ENCODE results near the gene FAM171A1.
"Not testable (repeated sequence)": the region's sequence is repeated elsewhere in the genome, so short reads cannot be mapped to it uniquely, and the experiment has no call there.

FAM171A1 gene

GRCh38 chr10:15290671-15291070 is 80.4 kb downstream of the FAM171A1 start:
- no peak for DNase-seq (ENCODE audit: low read depth in 3 of 3)

- no peak for DNase-seq (ENCODE audit: low read depth in 3 of 3)
Measured at GRCh38 chr10:15290150-15290549, 80.9 kb downstream of the FAM171A1 start.

DNA sequence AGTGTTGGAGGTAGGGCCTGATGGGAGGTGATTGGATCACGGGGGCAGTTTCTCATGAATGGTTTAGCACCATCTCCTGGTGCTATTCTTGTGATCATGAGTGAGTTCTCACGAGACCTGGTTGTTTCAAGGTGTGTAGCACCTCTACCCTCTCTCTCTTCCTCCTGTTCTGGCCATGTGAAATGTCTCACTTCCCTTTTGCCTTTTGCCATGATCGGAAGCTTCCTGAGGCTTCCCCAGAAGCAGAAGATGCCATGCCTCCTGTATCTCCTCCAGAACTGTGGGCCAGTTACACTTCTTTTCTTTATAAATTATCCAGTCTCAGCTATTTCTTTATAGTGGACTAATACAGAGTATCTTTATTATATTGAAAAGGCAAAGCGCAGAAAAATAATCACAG is 90.1 kb downstream of the FAM171A1 start:
- DNase-seq (ENCODE audit: low read depth in 3 of 3) = no peak

DNA sequence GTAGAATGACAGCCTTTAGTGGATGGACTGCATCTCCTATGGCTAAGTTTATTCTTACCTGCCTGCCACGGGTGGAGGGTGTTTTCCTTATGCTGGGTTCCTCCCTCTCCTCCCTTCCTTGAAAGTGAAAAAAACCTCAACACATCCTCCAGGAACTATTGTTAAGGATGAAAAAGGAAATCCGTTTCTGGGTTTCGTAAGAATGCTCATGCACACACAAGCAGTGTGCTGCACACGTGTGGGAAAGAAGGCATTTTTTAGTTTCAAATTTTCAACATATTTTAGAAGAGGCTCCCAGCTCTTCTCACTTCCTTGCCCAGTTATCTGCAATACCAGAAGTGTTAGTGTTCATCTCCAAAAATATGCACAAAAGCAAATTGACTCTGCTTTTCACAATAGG is 90.6 kb downstream of the FAM171A1 start:
- DNase-seq (ENCODE audit: low read depth in 3 of 3) = no peak

GRCh38 chr10:15279236-15279635 is 91.9 kb downstream of the FAM171A1 start:
- no peak for DNase-seq (ENCODE audit: low read depth in 3 of 3)

- DNase-seq (ENCODE audit: low read depth in 3 of 3) = no peak
Measured at GRCh38 chr10:15278786-15279185, 92.3 kb downstream of the FAM171A1 start.

DNA sequence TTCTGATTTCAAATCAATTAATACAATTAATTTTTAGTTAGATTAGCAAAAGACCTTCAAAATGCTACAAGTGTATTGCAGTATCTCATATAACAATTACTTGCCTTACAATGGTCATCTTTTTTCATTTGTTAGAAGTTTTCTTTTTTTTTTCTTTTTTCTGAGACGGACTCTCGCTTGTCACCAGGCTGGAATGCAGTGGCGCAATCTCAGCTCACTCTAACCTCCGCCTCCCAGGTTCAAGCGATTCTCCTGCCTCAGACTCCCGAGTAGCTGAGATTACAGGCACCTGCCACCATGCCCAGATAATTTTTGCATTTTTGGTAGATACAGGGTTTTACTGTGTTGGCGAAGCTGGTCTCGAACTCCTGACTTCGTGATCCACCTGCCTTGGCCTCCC is 95.0 kb downstream of the FAM171A1 start:
- DNase-seq (ENCODE audit: low read depth in 3 of 3) = not testable (repeated sequence)

DNA sequence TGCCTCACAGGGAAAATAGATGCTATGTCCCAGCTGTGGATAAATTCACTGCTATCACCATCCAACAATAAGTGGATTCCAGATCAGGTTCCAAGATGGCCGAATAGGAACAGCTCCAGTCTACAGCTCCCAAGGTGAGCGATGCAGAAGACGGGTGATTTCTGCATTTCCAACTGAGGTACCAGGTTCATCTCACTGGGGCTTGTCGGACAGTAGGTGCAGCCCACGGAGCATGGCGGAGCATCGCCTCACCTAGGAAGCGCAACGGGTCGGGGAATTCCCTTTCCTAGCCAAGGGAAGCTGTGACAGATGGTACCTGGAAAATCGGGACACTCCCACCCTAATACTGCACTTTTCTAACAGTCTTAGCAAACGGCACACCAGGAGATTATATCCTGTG is 101.3 kb downstream of the FAM171A1 start:
- not testable (repeated sequence) for DNase-seq (ENCODE audit: low read depth in 3 of 3)

DNA sequence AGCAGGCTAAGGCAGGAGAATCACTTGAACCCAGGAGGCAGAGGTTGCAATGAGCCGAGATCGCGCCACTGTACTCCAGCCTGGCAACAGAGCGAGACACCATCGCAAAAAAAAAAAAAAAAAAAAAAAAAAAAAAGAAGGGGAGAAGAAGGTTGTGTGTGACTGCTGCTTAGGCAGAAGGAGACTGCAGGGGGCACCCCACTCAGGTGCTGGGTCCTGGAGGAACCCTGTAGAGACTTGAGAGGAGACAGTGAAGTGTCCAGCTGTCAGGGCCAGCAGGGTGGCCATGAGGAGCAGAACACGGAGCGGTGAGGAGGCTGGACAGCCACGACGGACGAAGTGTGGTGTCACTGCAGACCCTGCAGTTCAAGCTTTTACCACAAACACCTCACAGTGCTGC is 103.6 kb downstream of the FAM171A1 start:
- no peak for DNase-seq (ENCODE audit: low read depth in 3 of 3)

GRCh38 chr10:15266117-15266516 is 105.0 kb downstream of the FAM171A1 start:
- DNase-seq (ENCODE audit: low read depth in 3 of 3) = no peak

GRCh38 chr10:15265558-15265957 is 105.5 kb downstream of the FAM171A1 start:
- DNase-seq (ENCODE audit: low read depth in 3 of 3) = no peak

DNA sequence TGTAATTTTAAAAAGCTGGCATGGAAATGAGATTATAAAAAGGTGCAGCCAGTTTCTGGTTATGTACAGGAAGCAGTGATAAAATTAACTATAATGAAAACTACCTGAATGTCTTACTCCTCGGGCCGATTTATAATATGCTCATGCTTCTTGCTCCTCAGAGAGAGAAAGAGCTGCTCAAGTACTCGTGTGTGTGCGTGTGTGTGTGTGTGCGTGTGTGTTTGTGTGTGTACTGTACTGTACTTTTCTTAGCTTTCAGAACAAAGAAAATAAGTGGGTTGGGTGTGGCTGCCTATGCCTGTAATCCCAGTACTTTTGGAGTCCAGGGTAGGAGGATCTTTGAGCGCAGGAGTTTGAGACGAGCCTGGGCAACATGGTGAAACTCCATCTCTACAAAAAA is 106.0 kb downstream of the FAM171A1 start:
- DNase-seq (ENCODE audit: low read depth in 3 of 3) = no peak

DNA sequence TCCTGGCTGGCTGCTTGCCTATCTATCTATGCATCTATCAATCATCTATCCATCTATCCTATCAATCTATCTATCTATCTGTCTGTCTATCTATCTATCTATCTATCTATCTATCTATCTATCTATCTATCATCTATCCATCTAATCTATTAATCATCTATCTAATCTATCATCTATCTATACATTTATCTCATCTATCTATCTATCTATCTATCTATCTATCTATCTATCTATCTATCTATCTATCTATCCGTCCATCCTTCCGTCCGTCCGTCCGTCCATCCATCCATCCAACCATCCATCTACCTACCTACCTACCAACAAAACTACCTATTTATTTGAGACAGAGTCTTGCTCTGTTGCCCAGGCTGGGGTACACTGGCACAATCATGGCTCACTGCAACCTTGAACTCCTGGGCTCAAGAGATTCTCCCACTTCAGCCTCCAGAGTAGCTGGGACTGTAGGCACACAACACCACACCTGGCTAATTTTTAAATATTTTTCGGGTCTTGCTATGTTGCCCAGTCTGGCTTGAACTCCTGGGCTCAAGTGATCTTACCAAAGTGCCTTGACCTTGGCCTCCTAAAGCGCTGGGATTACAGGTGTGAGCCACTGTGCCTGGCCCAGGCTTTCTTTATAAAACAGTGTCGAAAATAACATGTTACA is 107.3 kb downstream of the FAM171A1 start:
- no peak for DNase-seq (ENCODE audit: low read depth in 3 of 3)

- DNase-seq (ENCODE audit: low read depth in 3 of 3) = no peak
Measured at GRCh38 chr10:15262036-15262713, 108.9 kb downstream of the FAM171A1 start.

GRCh38 chr10:15259136-15259535 is 112.0 kb downstream of the FAM171A1 start:
- no peak for DNase-seq (ENCODE audit: low read depth in 3 of 3)

DNA sequence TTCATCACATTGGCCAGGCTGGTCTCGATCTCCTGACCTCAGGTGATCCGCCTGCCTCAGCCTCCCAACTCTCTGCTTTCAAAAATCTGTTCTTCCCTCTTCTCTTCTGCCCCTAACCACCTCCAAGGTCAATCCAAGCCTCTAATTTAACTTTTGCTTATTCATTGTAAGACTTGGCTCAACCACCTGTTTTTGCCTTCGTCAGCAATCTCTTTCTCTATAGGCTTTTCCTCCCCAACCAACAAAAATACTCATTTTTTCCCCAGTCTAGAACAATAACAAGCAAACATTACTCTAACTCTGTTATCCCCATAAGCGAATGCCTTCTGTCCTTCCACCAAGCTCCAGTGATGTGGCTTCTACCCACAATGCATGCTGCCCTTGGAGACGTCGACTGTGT is 112.8 kb downstream of the FAM171A1 start:
- DNase-seq (ENCODE audit: low read depth in 3 of 3) = no peak

- no peak for DNase-seq (ENCODE audit: low read depth in 3 of 3)
Measured at GRCh38 chr10:15255961-15256360, 115.1 kb downstream of the FAM171A1 start.

DNA sequence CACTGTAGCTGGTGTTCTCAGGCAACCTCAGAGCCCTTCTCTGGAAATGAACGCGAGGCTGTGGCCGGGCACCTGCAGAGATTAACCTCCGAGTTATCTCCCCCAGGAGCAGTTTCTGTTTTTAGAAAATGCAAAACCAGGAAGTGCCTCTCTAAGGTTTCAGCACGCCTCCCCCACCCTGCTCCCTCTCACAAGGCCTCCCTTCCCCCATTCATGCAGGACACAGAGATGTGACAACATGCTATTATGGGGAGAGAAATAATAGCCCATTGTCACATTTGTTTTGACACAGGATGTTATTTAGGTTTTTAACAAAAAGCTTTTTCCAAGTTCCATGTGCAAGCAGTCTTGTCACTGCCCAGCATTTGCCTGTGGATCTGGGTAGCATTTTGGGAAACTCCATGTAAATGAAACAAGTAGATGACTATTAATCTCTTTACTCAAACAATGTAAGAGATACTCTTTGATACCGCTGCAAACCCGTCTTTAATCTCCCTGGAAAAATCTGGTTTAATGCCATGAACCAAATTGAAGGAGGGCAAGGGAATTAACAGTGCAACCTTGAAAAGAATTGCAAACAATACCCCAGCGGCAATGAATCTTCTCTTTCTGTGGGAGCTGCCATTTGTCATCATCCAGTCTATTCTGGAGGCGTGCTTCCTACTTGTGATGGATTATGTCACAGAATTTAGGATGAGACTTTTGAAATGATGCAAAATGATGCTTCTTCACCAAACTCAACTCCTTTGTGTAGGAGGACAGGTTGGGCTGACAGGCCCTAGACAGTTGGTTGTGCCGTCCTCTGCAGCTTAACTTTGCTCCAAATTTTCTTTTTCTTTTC is 116.1 kb downstream of the FAM171A1 start:
- no peak for DNase-seq (ENCODE audit: low read depth in 3 of 3)

- no peak for DNase-seq (ENCODE audit: low read depth in 3 of 3)
Measured at GRCh38 chr10:15253951-15254807, 116.9 kb downstream of the FAM171A1 start.

- DNase-seq (ENCODE audit: low read depth in 3 of 3) = no peak
Measured at GRCh38 chr10:15252396-15252795, 118.7 kb downstream of the FAM171A1 start.

DNA sequence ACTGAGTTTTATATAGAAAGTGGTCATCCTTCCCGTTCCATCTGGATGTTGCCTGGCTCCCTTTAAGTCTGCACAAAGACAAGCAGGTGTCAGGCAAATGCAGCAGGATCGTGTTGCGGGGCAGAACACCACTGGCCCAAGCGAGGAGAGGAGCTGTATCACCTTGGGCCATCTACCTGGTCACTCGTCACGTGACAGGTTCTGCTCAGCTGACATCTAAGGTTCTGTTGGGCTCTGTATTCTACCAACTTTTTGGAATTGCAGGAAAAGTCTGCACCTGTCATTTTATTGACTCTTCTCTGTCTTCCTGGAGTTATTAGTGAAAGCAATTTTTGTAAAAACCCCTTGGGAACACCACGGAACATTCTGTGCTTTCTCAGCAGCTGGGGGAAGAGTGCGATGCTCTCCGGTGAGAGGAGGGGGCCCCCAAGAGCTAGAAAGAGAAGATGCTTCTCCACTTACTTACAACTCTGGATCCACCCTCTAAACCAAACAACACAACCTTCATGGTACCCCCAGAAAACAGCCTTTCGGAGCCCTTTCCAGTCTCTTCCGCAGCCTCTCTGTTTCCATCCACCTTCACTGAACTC is 119.2 kb downstream of the FAM171A1 start:
- no peak for DNase-seq (ENCODE audit: low read depth in 3 of 3)
